Activated gamma-delta T cell (primary cell): Measurements from ENCODE around the gene PCK1.

Experiments used
- DNase-seq: peaks from one replicate; lab custom pipeline; 2025; lab: John Stamatoyannopoulos, UW

The PCK1 gene

GRCh38 chr20:57603120-57603519 lies 42.2 kb downstream of the PCK1 start:
- DNase-seq, result no peak

DNA sequence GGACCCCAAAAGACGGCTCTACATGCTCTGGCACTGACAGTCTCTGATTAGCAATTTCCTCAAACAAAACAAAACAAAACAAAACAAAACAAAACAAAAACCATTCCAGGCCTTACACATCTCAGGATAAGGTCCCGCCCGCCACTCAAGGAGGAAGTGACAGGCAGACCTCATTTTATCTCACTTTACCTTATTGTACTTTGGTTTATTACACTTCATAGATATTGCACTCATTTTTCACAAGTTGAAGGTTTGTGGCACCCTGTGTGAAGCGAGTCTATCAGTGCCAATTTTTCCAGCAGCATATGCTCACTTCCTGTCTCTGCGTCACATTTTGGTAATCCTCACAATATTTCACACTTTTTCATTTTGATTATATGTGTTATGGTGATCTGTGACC lies 44.1 kb downstream of the PCK1 start:
- DNase-seq, result no peak

DNA sequence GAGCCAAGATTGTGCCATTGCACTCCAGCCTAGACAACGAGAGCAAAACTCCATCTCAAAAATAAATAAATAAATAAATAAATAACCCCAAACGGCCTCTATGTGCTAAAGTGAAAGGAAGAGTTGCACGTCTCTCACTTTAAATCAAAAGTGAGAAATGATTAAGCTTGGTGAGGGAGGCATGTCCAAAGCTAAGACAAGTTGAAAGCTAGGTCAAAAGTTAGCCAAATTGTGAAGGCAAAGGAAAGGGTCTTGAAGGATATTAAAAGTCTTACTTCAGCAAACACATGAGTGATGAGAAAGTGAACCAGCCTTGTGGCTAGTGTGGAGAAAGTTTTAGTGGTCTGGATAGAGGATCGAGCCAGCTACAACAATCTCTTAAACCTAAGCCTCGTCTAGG lies 45.0 kb downstream of the PCK1 start:
- no peak for DNase-seq

DNA sequence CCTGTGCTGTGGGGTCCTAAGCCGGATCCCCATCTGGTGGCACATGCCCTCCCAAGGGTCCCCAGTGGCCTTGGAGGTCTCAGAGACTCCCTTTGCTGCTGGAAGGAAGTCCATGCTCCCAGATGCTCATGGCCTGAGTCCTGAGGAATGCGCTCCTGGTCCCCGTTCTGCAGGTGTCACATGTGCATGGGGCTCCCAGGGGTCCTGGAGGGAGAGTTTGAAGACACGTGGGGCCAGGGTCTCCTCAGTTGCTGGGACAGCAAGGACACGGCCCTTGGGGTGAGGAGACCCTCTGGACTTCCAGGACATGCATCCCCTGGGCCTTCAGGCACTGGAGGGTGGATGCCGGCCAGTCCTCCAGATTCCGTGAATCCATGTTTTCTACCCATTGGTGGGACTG lies 47.6 kb downstream of the PCK1 start:
- no peak for DNase-seq

DNA sequence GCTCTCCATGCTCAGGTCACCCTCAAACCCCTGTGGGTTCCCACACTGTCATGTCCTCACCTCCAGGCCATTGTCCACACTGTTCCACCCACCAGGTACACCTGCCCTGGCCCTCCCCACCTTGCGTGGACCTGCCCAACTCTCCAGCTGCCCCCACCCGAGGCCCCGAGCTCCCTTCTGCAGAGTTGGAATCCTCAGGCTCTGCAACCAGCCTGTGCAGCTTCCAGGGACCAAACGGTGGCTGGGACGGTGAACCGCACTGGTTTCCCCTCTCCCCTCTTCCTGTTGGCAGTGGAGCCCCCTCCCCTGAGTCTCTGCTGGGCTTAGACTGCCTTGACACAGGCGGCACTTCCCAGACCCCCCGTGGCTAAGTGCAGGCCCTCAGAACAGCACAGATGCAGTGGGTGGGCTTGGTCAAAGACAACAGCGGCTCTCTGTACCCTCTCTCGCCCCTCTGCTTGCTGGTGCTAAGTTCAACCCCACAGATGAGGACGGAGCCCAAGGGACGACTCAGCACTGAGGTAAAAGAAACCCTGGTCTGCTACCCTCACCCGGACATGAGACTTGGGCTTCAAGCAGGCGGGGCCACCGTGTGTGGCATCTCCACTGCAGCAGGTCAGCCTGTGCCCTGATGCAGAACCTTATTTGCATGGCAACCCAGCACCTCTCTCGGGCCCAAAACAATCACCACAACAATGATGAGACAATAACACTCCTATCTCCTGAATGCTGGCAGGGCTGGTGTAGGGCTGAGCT lies 48.4 kb downstream of the PCK1 start:
- DNase-seq, result no peak

DNA sequence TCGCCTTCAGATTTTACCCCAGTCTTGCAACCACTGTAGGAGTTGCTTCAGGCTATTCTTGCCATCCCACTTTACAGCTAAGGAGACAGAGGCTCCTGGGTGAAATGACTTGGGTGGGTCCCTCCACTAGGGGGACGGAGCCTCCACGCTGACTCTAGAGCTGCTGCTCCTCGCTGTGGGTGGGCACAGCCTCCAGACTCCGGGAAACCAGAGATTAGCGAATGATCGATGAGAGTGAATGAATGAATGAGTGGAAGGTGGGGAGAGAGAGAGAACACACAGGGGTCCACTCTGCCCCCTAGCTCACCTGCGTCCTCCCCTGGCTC lies 48.9 kb downstream of the PCK1 start:
- DNase-seq, result no peak

- DNase-seq, result no peak
Measured at GRCh38 chr20:57610261-57610952, 49.5 kb downstream of the PCK1 start.

DNA sequence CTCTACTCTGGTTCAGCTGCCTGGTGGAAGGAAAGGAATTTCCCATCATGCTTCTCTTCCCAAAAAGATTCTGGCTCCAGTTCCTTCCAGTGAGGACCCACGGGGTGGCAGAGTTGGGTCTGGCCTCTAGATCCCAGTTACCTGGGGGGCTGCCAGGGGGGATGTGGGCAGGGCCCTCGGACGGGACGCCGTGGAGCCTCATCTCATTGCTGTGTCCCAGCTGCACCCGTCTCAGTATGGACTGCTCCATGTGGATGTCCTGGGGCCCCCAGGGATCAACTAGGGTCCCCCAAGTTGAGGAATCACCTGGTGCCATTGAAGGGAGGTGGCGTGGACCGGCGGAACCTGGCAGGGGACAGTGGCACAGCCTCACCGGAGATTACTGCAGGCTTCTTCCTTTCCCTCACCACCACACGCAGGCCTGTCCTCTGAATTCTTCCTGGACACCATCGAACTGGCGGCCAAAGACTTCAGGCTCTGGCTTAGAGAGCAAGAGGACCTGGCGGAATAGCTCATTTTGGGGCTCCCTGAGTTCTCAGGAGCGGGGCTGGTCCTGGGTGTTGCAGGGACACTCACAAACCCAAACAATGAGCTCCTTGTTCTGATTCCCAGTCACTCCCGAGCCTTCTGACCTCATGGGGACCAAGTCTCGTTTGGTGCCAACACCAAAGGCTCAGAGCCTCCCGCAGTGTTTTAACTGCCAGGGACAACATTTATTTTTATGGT lies 50.8 kb downstream of the PCK1 start:
- no peak for DNase-seq

- no peak for DNase-seq
Measured at GRCh38 chr20:57612436-57612835, 51.5 kb downstream of the PCK1 start.

DNA sequence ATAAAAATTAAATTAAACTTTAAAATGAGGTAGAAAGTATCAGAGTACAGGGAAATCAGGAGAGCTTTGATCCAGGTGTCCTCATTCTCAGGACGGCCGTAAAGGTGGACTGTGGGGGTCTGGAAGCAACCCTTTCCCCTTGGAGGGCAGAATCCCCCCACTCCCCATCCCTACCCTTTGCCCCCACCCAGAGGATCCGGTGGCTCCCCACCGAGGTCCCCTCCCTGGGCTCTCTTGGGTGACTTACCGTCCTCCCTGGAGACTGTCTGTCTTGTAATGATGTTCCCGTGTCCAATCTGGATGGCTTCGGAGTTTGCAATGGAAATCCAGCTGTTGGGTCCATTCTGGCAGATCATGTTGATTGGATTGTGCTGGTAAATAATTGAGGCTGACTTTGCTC lies 52.0 kb downstream of the PCK1 start:
- DNase-seq, result no peak

- no peak for DNase-seq
Measured at GRCh38 chr20:57613481-57613921, 52.6 kb downstream of the PCK1 start.

DNA sequence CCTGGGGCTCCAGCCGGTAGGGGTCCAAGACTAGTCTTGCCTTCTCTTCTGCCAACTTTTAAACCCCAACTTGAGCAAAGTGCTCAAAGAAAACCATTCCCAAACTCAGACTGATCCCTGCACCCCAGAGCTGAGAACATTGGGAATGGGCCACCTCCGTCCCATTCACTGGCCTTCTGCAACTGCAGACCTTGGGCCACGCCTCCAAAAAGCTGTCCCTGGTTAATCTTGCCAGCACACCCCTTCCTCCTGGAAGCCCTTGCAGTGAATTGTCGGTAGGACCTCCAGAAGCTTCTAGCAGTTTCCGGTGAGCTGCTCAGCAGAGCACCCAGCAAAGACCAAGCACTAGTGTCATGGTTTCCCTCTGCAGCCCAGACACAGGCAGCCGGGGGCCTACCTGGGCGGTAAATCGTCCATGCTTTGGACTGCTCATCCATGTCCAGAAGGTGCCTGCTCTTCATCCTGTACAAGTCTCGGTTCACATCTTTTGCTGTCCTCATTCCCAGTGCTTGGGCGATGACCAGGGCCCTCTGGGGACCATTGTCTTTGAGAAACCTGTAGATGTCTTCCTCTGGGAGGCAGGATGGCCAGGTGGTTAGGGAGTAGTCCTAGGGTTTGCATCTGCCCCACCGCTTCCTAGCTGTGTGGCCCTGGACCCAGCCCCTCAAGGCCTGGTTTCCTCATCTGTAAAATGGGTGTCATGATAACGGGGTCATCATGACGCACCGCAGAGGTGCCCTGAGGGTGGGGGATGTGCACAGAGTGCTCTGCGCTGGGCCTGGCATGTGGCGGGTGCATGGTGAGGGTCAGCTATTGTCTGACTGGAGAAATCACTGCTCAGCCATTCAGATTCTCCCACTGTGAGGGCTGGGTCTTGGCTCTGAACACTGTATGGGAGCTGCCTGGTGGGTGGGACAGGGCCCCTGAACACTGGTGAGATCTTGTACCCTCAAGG lies 53.9 kb downstream of the PCK1 start:
- no peak for DNase-seq

DNA sequence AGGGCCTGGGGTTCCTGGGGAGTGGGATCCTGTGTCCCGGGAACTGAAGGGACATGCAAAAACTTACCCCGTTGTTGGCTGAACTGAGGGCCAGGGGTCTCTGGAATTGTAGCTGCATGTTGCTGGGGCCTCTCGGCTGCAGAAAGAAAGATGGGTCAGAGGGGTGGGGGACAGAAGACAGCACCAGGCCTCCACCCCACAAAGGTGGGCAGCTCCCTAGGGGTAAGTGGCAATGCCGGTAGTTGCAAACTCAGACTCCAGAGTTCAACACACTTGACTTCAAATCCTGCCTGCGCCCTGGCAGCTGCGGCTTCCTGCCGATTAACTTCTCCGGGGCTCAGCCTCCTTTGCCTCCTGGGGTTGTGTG lies 54.5 kb downstream of the PCK1 start:
- no peak for DNase-seq

GRCh38 chr20:57616143-57616951 lies 55.4 kb downstream of the PCK1 start:
- no peak for DNase-seq

GRCh38 chr20:57617079-57617795 lies 56.3 kb downstream of the PCK1 start:
- DNase-seq, result no peak
